GM21717 (cell line): Measurements from ENCODE around the gene CFAP74.

Experiments
- ATAC-seq: cut with Tn5 transposase; IDR thresholded peaks from one replicate; pipeline ENCODE4 v1.9.1; 2021; ENCODE audit warnings: mild to moderate bottlenecking, moderate library complexity; ENCODE audit not compliant: unreplicated experiment

CFAP74 gene

DNA sequence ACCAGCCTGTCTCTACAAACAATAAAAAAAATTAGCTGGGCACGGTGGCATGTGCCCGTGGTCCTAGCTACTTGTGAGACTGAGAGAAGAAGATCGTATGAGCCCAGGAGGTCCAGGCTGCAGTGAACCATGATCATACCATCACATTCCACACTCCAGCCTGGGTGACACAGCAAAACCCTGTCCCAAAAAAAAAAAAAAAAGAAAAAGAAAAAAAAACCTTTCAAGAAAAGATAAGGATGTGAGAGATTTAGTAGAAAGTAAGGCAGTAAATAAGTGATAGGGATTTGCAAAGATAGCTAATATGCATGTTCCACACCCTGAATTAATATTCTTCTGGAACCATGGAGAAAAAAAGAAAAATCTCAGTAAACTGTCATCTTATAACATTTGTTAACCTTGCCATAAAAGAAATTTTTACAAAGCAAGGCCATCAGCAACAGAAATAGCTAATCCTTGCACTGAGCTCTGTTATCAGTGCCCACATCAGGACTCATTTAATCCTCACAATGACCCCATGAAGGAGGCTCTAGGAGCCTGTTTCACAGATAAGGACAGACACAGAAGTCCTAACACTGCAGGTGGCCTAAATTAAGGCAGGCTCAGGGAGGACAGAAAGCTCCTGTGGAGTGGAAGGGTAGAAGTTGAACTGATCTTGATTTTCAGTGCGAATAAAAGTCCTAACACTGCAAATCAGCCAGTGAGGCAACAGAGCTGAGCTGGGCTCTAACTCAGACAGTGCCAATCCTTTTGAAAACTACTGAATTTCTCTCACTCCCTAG is 120.3 kb downstream of the CFAP74 start:
- ATAC-seq: no peak

DNA sequence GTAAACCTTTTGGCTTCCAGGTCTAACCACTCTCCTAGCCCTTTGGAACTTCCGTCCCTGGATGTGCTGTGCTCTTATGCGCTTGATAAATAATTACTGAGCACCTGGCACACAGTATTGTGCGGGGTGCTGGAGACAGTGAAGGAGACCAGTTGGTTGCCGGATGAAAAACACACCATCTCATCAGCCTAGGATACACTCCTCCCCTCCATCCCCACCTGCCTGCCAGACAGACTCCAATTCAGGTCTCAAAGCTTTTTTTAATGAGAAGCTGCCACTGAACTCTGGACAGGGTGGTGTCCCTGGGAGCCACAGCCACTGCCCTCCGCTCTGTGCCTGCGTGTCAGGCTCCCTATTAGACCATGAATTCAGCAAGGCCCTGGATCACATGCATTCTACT is 121.9 kb downstream of the CFAP74 start:
- ATAC-seq: no peak

GRCh38 chr1:1880617-1881312 is 122.8 kb downstream of the CFAP74 start:
- no peak for ATAC-seq

- ATAC-seq: no peak
Measured at GRCh38 chr1:1879942-1880341, 123.6 kb downstream of the CFAP74 start.

DNA sequence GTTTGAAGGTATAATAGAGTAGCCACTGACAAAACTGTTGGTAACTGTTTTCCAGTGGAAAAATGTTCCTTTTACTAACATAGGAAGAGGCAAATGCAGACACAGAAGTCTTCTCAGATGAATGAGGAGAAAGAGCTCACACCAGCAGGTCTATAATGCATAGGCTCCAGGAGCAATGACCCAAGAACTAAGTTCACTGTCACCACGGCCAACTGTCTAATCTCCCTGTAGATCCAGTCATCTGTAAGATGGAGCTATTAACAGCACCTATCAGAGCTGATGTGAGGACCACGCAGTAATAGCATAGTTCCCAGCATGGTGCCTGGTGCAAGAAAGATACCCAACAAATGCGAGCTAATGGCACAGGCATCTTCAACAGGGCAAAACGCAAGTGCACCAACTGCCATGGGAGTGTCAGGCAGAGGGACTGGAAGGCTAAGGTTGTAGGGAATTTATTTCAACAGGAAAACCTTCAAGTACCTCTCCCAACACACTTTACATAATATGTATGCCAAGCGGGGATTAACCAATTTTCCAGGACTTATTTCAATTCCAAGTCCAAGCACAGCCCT is 125.6 kb downstream of the CFAP74 start:
- no peak for ATAC-seq

GRCh38 chr1:1876335-1876930 is 127.2 kb downstream of the CFAP74 start:
- no peak for ATAC-seq

DNA sequence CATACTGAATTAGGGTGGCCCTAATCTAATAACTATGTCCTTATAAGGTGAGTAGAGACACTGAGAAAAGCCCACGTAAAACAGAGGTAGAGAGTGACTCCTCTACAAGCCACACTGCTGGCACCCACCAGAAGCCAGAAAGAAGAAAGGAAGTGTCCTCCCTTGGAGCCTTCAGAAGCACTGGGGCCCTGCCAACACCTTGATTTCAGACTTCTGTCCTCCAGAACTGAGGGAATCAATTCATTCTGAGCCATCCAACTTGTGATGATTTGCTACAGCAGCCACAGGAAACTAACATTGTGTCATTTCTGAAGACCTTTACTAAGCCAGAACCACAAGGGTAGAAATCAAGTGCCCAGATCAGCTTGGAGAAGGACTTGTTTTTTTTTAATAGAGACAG is 127.7 kb downstream of the CFAP74 start:
- no peak for ATAC-seq

DNA sequence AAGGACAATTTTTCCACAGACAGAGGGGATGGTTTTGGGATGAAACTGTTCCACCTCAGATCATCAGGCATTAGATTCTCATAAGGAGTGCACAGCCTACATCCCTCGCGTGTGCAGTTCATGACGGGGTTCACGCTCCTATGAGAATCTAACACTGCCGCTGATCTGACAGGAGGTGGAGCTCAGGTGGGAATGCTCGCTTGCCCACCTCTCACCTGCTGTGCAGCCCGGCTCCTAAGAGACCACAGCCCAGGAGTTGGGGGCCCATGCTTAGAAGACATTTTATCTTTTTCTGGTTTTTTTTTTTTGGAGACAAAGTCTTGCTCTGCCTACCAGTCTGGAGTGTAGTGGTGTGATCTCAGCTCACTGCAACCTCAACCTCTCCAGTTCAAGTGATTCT is 128.7 kb downstream of the CFAP74 start:
- ATAC-seq: no peak

GRCh38 chr1:1873186-1873585 is 130.4 kb downstream of the CFAP74 start:
- ATAC-seq: no peak

DNA sequence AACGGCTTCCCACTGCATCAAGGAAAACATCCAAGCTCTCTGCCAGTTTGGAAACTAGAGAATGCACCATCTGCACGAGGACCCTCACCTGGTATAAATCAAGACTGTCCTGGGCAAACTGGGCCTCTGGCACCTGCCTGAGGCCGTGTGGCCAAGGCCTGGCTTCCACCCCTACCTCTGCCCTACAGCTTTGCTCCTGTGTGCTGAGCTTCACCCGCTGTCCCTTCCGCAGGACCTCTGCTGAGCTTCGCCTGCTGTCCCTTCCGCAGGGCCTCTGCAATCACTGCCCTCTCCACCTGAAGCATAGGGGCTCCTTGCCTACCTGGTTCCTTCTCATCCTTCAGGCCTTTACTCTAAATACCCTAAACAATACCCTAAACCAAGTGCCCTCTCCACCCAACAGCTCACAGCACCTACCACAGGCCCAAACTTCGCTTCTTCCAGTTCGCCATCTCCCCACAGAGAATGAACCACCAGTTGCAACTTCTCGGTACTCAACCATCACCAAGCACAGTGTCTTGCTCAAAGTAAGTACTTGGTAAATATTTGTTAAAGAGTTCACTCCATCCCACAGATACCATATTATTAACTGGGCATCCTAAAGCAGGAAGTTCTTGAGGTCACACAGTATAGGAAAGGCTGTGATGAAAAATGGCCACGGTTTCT is 131.1 kb downstream of the CFAP74 start:
- no peak for ATAC-seq
